Measurements from ENCODE around the gene FAM98C.

The FAM98C gene

GRCh38 chr19:38417544-38418506 lies 14.9 kb downstream of the FAM98C start:
- Histone ChIP-seq H3K4me2 (peak overlapping the region; percentile 3; the same call in 1 of the 2 replicates), H3K4me3 (IDR thresholded peaks at IDR 0.05; ENCODE audit: insufficient read depth, low read depth, low read length) (no peak overlapping the region), H3K27ac (no peak overlapping the region), H3K4me1 (ENCODE audit: low read depth, poor library complexity, severe bottlenecking) (peaks cover 4% of the 10 kb centered on the region), H3K79me2 (ENCODE audit: insufficient read depth, low read depth) (no peaks in the 10 kb centered on the region), H3K36me3 (ENCODE audit: insufficient read depth) (no peaks in the 10 kb centered on the region), H3K9ac (no peak overlapping the region), H2AFZ (ENCODE audit: low read depth) (peak overlapping the region; percentile 27; the same call in 1 of the 2 replicates), H3K27me3 (ENCODE audit: insufficient read depth, low read depth) (peaks cover 26% of the 10 kb centered on the region; the same call in 1 of the 2 replicates), H4K20me1 (ENCODE audit: insufficient read depth) (no peaks in the 10 kb centered on the region)
- no peak for TF ChIP-seq CTCF (conservative IDR thresholded peaks at IDR 0.05; ENCODE audit: low read depth, low read length)

DNA sequence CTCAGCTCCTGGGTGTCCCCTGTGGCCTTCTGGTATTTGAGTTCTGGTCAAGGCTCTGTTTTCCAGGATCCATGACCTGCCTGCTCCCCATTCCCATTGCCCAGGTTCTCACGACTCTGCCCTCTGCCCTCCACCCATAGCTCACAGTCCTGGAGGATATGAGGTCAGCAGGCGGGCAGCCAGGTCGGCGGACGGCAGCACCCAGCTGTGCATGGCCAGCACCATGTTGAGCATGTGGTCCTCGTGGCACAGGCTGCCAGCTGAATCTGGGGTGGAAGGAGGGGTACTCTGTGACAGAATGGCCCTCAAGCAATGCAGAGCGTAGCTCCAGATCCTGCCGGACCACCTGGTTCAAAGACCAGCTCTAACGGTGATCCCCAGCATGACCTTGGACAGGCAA lies 18.0 kb downstream of the FAM98C start:
- H3K4me1 ChIP-seq (ENCODE audit: low read depth, poor library complexity, severe bottlenecking), result peaks cover 4% of the 10 kb centered on the region
- TF ChIP-seq CTCF (conservative IDR thresholded peaks at IDR 0.05; ENCODE audit: low read depth, low read length), result no peak
- H3K4me3 ChIP-seq (IDR thresholded peaks at IDR 0.05; ENCODE audit: insufficient read depth, low read depth, low read length), result no peak overlapping the region

DNA sequence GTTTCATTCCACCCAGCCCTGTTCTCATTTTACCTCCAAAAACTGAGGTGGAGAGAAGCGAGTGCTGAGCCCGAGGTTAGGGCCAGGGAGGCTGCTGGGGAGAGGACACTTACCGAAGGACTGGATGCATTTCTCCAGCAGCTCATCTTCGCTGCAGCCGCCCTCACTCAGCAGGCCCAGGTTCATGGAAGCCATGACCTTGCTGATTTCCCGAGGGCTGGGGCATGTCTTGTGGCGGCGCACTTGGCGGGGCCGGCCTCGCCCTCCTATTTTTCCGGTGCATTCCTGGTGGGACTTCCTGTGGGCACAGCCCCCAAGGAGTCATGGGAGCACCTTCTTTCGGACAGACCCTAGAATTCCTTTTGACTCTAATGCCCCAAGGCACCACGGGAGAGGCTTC lies 19.0 kb downstream of the FAM98C start:
- Histone ChIP-seq H2AFZ (ENCODE audit: low read depth) (no peak overlapping the region), H3K36me3 (ENCODE audit: insufficient read depth) (no peaks in the 10 kb centered on the region), H3K4me3 (IDR thresholded peaks at IDR 0.05; ENCODE audit: insufficient read depth, low read depth, low read length) (no peak overlapping the region), H3K4me2 (no peak overlapping the region), H3K79me2 (ENCODE audit: insufficient read depth, low read depth) (no peaks in the 10 kb centered on the region), H3K27me3 (ENCODE audit: insufficient read depth, low read depth) (peaks cover 18% of the 10 kb centered on the region; the same call in 1 of the 2 replicates), H3K9ac (no peak overlapping the region), H3K27ac (no peak overlapping the region), H4K20me1 (ENCODE audit: insufficient read depth) (no peaks in the 10 kb centered on the region), H3K4me1 (ENCODE audit: low read depth, poor library complexity, severe bottlenecking) (peaks cover 4% of the 10 kb centered on the region)
- TF ChIP-seq CTCF (conservative IDR thresholded peaks at IDR 0.05; ENCODE audit: low read depth, low read length), result no peak

More for the DNA sequence above, 18.0 kb downstream of the FAM98C start:
- no peak overlapping the region for H3K4me2 ChIP-seq
- H4K20me1 ChIP-seq (ENCODE audit: insufficient read depth), result no peaks in the 10 kb centered on the region
- no peaks in the 10 kb centered on the region for H3K36me3 ChIP-seq (ENCODE audit: insufficient read depth)
- H3K79me2 ChIP-seq (ENCODE audit: insufficient read depth, low read depth), result no peaks in the 10 kb centered on the region
- H3K27me3 ChIP-seq (ENCODE audit: insufficient read depth, low read depth), result peaks cover 18% of the 10 kb centered on the region; the same call in 1 of the 2 replicates
- no peak overlapping the region for H3K27ac ChIP-seq
- no peak overlapping the region for H3K9ac ChIP-seq
- H2AFZ ChIP-seq (ENCODE audit: low read depth), result no peak overlapping the region

DNA sequence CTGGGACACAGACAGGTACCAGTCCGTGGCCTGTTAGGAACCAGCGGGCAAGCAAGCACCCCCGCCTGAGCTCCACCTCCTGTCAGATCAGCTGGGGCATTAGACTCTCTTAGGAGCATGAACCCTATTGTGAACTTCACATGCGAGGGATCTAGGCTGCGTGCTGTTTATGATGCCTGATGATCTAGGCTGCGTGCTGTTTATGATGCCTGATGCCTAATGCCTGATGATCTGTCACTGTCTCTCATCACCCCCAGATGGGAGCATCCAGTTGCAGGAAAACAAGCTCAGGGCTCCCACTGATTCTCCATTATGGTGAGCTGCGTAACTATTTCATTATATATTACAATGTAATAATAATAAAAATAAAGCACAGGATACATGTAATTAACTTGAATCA lies 19.5 kb downstream of the FAM98C start:
- Histone ChIP-seq H3K4me3 (IDR thresholded peaks at IDR 0.05; ENCODE audit: insufficient read depth, low read depth, low read length) (no peak overlapping the region), H3K4me2 (no peak overlapping the region), H3K27ac (no peak overlapping the region), H4K20me1 (ENCODE audit: insufficient read depth) (no peaks in the 10 kb centered on the region), H3K79me2 (ENCODE audit: insufficient read depth, low read depth) (no peaks in the 10 kb centered on the region), H2AFZ (ENCODE audit: low read depth) (no peak overlapping the region), H3K36me3 (ENCODE audit: insufficient read depth) (no peaks in the 10 kb centered on the region), H3K27me3 (ENCODE audit: insufficient read depth, low read depth) (peaks cover 19% of the 10 kb centered on the region; the same call in 1 of the 2 replicates), H3K9ac (no peak overlapping the region), H3K4me1 (ENCODE audit: low read depth, poor library complexity, severe bottlenecking) (peaks cover 6% of the 10 kb centered on the region)
- no peak for TF ChIP-seq CTCF (conservative IDR thresholded peaks at IDR 0.05; ENCODE audit: low read depth, low read length)
